ENCODE results near the gene ADGRA1.
"Not testable (repeated sequence)": the region's sequence is repeated elsewhere in the genome, so short reads cannot be mapped to it uniquely, and the experiment has no call there.

ADGRA1 gene

DNA sequence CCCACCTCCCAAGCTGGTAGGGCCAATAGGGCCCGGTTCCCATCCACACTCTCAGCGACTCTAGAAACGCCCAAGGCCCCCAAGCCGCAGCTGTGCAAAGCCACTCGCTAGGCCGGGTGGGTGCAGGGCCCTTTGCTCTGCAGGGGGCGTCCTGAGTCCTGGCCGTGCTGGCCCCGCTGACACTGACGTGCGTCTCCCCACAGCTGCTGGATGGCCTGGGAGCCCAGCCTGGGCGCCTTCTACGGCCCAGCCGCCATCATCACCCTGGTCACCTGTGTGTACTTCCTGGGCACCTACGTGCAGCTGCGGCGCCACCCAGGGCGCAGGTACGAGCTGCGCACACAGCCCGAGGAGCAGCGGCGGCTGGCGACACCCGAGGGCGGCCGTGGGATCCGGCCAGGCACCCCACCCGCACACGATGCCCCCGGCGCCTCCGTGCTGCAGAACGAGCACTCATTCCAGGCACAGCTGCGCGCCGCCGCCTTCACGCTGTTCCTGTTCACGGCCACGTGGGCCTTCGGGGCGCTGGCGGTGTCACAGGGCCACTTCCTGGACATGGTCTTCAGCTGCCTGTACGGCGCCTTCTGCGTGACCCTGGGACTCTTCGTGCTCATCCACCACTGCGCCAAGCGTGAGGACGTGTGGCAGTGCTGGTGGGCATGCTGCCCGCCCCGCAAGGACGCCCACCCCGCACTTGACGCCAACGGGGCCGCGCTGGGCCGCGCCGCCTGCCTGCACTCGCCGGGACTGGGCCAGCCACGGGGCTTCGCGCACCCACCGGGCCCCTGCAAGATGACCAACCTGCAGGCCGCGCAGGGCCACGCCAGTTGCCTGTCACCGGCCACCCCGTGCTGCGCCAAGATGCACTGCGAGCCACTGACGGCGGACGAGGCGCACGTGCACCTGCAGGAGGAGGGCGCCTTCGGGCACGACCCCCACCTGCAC is 40.7 kb downstream of the ADGRA1 start:
- no peak for DNase-seq (ENCODE audit: low spot score)

GRCh38 chr10:133129071-133129858 is 41.5 kb downstream of the ADGRA1 start:
- no peak for DNase-seq (ENCODE audit: low spot score)

GRCh38 chr10:133129859-133130495 is 42.3 kb downstream of the ADGRA1 start:
- no peak for DNase-seq (ENCODE audit: low spot score)

- DNase-seq (ENCODE audit: low spot score): no peak
Observed at GRCh38 chr10:133130602-133131001, 42.9 kb downstream of the ADGRA1 start.

DNA sequence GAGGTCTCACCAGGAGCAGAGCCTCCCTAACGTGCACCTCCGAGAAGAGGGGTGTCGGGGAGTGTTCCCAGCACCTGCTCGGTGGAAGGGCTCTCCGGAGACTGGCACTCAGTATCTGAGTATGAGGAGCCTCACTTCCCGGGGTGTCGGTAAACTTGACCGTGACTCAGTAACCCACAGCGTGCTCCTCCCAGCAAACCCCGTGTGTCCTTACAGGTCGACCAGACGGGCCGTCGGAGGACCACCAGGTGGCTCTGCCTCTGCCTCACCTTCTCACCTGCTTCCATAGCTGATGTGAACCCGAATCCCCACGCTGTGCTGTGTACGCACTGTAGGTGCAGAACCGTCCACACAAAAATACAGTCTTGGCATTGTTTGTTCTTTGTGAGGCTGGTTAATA is 43.3 kb downstream of the ADGRA1 start:
- no peak for DNase-seq (ENCODE audit: low spot score)

- no peak for DNase-seq (ENCODE audit: low spot score)
Observed at GRCh38 chr10:133131734-133132472, 44.2 kb downstream of the ADGRA1 start.

DNA sequence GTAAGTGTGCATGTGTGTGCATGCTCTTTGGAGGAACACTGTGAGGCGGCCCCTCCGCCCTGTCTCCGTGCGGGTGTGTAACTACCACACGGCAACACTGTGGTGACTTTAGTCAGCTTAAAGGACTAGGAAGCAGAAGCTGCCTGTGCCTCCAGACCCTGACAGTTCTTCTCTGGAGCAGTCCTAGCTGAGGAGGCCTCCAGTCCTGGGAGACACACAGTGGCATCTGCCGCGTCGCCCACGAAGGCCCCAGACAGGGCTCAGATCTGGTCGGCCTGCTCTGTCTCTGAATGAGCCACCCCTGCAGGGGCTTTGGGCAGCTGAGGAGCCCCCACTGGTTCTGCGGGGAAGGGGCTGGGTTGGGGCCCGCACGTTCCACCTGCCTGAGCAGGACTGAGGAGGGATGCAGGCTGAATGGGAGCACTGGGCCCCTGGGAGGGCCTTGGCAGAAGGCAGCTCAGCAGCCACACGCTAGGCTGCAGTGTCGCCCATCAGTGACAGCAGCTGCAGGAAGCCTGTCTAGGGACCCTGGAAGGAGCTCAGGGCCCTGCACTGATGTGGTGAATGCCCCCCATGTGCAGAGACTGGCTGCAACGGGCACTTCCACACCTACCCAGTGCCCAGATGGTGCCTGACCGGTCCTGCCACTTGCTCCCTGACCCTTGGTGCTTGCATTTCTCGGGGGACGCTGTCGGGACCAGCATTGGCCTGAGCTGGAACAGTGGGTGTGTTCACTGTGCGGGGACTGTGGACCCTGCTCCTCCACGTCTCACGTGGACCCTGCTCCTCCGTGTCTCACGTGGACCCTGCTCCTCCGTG is 45.0 kb downstream of the ADGRA1 start:
- no peak for DNase-seq (ENCODE audit: low spot score)

- DNase-seq (ENCODE audit: low spot score): no peak
Observed at GRCh38 chr10:133133471-133134231, 45.9 kb downstream of the ADGRA1 start.

DNA sequence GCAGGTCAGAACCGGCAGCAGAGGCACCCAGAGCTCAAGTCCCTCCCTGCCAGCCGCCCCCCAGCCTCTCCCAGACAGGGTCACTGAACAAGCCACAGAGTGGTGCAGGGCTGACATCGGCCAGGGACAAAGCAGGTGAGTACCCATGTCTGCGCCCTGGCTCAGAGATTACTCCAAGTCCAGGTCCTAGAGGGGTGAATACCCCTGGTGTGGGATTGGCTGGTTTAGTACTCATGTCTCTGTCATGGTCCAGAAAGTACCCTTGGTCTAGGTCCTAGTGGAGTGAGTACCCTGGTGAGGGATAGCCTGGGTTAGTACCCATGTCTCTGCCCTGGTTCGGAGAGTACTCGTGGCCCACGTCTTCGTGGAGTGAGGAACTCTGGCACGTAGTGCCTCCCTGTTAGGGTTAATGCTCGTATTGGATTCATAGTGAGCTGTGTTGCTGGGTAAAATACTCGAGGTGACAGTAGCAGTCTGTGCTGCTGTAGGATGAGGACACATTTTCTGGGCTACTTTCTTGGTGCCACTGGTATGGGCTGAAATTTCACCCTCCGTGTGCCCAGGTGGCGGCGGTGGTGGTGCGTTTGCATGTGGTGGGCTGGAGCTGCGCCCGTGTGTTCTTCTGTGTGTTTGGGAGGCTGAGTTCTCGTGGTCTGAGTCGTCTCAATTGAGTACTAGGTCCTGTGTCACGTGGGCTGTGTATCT is 46.8 kb downstream of the ADGRA1 start:
- no peak for DNase-seq (ENCODE audit: low spot score)

GRCh38 chr10:133135116-133135465 is 47.4 kb downstream of the ADGRA1 start:
- DNase-seq (ENCODE audit: low spot score): no peak

DNA sequence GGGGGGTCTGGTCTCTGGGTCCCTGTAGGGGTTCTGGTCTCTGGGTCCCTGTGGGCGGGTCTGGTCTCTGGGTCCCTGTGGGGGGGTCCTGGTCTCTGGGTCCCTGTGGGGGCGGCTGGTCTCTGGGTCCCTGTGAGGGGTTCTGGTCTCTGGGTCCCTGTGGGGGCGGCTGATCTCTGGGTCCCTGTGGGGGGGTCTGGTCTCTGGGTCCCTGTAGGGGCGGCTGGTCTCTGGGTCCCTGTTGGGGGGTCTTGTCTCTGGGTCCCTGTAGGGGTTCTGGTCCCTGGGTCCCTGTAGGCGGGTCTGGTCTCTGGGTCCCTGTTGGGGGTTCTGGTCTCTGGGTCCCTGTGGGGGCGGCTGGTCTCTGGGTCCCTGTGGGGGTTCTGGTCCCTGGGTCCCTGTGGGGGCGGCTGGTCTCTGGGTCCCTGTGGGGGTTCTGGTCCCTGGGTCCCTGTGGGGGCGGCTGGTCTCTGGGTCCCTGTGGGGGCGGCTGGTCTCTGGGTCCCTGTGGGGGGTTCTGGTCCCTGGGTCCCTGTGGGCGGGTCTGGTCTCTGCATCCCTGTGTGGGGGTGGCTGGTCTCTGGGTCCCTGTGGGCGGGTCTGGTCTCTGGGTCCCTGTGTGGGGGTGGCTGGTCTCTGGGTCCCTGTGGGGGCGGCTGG is 49.9 kb downstream of the ADGRA1 start:
- DNase-seq (ENCODE audit: low spot score): not testable (repeated sequence)

GRCh38 chr10:133139551-133140065 is 51.9 kb downstream of the ADGRA1 start:
- DNase-seq (ENCODE audit: low spot score): no peak

DNA sequence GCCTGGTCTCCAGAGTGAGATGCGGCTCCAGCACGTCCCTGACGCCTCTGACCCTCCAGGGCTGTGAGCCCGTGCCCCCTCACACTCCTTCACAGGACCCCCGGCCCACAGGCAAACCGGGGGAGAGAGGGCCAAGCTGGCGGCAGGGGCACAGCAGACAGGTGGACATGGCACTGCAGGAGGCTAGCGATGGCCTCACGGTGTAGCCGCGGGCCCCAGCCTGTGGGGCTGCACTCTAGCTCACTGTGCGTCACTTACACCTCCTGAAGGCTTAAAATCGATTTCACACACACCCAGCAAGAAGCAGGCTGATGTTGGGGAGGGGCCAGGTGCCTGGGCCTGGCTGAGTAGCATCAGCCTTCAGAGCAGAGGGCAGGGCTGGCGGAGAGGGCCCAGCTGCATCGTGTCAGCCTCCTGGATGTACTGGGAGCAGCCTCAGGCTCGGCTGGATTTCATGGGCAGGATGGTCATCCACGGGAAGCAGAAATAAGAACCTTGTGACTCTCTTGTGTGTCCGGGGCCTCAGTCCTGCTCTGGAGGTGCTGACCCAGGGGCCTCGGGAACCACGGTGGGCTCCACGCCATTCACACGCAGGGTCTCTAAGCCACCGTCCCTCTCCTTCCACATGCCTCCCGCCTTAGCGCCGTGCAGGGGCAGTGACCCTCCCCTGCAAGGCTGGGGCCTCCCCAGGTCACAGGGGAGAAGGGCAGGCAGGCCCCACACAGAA is 52.9 kb downstream of the ADGRA1 start:
- no peak for DNase-seq (ENCODE audit: low spot score)

- DNase-seq (ENCODE audit: low spot score): no peak
Observed at GRCh38 chr10:133141144-133141957, 53.6 kb downstream of the ADGRA1 start.

DNA sequence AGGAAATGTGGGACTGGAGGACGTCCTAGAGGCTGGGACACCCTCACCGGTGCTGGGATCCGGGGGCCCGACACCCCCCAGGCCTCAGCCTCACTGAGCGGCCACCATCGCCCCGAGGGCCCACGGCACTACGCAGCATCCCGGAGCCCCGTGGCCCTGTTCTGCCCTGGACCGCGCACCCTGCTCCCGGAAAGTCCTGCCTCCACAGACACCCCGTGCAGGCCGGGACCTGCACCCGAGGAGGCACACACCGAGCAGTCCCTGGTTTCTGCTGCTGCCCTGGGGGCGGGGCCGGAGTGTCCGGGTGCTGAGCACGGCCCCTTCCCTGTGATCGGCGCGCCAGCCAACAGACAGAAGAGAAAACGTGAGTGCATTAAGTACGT is 54.2 kb downstream of the ADGRA1 start:
- DNase-seq (ENCODE audit: low spot score): no peak

GRCh38 chr10:133142523-133143199 is 54.9 kb downstream of the ADGRA1 start:
- DNase-seq (ENCODE audit: low spot score): no peak

DNA sequence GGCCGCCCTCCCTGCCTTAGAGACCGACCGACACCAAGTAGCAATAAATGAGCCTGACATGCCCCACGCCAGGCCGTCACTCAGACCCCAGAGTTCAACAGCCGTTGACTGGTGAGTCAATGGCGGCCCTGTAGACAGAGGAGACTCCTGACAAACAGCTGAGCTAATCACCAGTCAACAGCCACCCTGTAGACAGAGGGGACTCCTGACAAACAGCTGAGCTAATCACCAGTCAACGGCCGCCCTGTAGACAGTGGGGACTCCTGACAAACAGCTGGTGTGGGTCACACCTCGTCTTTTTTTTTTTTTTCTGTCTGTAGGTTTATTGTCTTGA is 55.4 kb downstream of the ADGRA1 start:
- no peak for DNase-seq (ENCODE audit: low spot score)

Data from putamen (tissue), 1 donor.